DMS153 treated with DMSO at 0.1 percent for 48 hours (cell line): ENCODE measurements around the gene ACBD4.

Experiments
- DNase-seq: peaks from one replicate; lab custom pipeline; 2025; ENCODE audit not compliant: unreplicated experiment; lab: John Stamatoyannopoulos, UW

ACBD4 gene

GRCh38 chr17:45155029-45155428 is 19.5 kb downstream of the ACBD4 start:
- DNase-seq = no peak

DNA sequence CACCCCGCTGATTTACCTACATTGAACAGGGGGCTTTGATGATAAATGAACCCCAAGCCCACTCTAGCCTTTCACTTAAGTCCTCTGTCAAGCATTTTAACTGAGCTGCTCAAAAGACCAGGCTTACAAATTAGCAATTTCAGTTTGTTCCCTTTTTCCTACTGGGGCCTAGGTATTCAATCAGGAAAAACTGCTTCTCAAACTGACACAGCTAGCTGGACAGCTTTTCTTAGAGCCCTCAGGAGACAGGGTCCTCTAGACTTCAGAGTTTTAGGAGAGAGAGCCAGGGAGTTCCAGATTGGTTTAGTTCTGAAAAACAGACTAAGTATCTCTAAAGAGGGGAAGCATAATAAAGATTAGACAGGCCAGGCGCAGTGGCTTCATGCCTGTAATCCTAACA is 20.0 kb downstream of the ACBD4 start:
- no peak for DNase-seq

GRCh38 chr17:45156242-45156641 is 20.8 kb downstream of the ACBD4 start:
- no peak for DNase-seq

DNA sequence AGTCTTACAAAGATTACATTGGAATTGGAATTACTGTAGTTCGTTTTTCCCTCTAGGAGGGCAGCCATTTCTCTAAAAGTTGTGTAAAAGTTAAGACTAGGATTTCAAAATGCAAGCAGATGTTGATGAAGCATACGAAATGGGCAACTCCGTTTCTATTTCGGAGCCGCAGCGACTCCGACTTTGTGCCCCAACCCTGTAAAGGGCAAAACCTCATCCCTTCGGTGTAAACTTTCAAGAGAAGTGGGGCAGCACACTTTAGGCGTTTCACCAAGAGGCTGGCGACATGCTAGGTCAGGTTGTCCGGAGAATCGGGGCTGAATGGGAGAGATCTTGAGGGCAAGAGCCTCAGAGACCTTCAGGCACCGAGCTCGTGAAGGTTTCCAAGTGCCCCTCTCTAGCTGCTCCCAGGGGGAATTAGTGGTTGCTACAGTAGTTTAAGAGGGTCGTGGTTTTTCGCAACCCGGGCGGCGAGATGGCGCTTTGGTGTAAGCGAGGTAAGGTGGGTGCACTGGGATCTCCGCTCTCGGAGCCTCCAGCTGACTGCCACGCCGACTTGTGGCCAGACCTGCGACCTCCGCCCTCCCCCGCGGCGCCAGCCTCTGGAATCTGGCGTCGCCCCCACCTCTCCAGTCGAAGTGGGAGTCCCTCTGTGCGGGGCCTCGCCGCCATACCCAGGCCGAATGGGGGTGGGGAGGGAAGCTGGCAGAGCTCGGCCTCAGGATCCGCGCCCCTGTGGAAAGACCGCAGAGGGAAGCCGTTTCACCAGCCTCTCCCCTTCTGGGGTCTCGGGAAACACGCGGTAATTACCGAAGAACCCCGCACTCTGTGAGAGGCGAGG is 25.2 kb downstream of the ACBD4 start:
- DNase-seq = no peak

DNA sequence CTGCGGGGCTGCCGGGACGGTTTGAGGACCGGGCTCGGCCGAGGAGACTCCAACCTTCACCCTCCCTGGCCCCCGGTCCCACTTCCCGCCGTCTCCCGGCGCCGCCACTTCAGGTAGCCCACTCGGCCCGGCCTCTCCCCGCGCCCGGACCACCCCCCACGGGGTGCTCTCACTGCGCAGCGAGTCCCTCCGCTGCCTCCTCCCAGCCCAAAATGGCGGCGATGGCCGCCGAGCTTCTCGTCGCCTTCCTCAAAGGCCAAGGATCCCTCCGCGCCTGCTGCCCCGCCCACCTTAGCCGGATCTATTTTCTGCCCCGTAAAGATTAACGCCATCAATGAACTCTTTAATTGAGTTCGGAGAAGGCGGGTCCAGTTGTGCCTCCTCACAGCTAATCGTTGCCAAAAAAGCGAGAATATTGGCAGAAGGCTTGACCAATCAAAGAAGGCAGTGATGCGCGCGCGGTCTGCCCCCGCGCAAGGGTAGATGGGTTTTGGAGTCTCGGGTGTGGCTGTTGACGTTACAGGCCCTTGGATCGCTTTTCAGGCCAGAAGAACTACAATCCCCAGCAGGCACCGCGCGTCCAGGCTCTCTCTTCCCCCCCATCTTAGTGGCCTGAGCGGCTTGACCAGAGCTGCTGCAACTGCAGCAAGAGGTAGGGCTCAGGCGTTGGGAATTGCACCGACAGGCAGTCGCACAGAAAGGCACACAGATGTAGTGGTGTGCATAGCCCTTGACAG is 26.0 kb downstream of the ACBD4 start, which contains the start of gene HEXIM2:
Gene HEXIM2, plus strand, starts transcription at position 588 of the 737 bp plus-strand sequence. CDS start 919 bp downstream, outside the sequence.
- DNase-seq = peak; percentile 99

DNA sequence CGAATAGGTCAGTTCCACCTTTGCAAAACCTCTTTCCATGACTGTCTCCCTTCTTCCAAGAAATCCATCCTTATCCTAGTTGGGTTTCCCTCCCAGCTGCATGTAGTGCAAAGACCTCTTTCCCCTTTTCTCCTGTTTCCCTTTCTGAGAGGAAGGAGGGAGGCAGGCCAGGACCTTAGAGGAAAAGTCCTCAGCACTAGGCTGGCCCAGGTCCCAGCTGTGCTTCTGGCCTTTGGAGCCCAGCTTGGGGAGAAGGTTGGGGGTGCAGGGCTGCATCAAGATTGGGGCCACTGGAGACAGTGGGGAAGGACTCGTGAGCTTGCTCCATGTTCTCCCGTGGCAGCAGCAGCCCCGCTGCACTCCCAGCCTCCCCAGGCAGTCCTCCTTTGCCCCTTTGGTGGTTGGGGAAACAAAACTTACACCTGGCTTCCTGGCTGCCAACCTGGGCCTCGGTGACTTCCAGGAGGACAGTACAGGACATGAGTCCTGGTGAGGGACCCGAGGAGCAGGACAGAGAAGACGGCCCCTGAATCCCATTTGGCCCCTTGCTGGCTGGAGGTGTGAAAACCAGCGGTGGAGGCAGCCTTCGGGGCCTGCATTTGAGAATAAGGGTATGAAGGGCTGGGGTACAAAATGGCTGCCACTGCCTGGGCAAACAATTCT is 26.7 kb downstream of the ACBD4 start:
- DNase-seq = no peak

GRCh38 chr17:45164734-45165269 is 29.3 kb downstream of the ACBD4 start:
- no peak for DNase-seq

DNA sequence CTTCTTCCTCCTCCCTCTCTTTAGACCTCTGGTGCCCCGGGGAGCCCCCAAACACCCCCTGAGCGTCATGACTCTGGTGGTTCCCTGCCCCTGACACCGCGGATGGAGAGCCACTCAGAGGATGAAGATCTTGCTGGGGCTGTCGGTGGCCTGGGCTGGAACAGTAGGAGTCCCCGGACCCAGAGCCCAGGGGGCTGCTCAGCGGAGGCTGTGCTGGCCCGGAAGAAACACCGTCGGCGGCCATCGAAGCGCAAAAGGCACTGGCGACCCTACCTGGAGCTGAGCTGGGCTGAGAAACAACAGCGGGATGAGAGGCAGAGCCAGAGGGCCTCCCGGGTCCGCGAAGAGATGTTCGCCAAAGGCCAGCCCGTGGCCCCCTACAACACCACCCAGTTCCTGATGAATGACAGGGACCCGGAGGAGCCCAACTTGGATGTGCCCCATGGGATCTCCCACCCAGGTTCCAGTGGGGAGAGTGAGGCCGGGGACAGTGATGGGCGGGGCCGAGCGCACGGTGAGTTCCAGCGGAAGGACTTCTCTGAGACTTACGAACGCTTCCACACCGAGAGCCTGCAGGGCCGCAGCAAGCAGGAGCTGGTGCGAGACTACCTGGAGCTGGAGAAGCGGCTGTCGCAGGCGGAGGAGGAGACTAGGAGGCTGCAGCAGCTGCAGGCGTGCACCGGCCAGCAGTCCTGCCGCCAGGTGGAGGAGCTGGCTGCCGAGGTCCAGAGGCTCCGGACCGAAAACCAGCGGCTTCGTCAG is 33.7 kb downstream of the ACBD4 start:
- no peak for DNase-seq

DNA sequence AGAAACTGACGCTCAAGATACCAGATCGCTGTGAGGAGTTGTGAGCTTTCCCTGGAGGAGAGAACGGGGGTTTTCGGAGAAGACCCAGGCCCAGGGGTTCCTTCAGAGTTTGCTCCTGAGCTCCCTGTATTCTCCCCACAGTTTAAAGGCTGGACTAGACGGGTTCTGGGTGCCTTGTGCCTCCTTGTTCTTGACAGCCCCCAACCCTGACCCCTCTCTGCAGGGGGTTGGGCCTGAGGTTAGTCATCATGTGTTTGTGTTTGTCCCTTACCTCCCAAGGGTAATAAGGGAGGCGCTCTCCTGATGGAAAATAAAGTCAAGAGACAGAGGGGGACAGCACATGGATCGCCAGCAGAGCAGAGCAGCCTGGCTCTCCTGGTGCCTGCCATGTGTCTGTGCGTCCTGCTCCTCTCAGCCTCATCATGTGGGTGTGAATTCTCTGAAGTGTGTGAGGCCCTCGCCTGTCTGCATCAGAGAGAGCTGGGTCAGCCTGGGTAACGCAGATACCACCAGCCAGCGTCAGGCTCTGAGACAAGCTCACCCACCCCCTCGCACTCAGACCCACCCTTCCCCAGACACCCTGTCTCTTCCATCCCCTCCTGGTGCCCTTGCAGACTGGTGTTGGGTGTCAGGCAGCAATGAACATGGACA is 34.9 kb downstream of the ACBD4 start:
- no peak for DNase-seq

- DNase-seq = no peak
Observed at GRCh38 chr17:45170931-45171337, 35.4 kb downstream of the ACBD4 start.

GRCh38 chr17:45171338-45172231 is 36.1 kb downstream of the ACBD4 start:
- no peak for DNase-seq

DNA sequence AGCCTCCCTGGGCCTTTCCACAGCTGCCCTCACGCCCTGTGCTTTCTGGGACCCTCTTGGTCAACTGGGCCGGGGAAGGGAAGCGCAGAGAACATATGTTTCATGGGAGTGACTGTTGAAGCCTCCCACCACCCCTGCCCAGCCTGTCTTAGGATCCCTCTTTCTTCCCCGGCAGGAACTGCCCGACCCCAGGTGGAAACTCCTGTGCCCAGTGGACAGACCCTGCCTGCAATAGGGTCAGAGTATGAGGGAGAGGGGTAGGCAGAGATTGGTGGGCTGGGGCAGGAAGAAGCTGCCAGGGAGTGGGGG is 36.7 kb downstream of the ACBD4 start:
- DNase-seq = no peak

DNA sequence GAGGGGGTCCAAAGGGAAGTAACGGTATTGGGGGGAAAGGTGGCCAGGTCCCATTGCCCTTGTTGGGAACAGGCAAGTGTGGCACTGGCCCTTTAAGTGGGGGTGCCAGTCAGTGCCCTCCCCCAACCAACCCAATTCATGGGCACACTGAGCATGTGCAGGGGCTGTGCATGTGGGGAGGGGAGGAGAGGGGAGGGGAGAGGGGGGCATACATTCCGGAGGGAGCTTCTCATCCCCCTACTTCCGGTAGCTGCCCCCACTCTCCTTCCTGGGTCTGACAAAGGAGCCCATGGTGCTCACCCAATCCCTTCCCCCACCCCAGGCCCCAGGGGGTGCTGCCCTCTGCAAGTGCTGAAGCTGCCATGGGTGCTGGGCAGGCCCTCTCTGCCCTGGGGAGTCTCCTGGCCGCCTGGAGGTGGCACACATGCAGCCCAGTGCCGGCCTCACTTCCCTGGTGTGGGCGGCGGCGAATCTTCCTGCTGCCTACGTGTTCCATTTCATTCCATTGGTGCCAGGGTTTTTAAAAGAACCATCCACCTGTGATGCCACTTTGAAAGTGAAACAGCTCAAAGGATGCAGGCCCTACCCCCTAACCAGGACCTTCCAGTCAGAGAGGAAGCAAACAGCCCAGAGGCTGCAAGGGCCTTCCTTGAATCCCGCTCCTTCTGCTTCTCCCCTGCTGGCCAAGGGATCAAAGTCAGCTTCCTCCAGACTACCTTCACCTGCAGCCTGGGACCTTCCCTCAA is 37.2 kb downstream of the ACBD4 start:
- DNase-seq = no peak

DNA sequence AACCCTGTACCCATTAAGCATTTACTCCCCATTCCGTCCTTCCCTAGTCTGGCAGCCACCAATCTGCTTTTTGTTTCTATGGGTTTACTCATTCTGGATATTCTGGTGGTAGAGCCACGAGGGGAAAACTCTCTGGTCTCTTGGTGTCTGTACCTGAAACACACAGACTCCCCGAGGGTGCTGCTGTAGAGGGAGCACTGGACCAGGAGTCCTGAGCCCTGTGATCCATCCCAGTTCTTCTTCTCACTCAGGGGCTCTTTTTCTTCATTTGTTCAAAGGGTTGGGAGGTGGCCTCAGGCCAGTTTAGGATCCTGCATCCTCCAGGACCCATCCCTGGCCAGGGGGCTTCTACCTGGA is 40.2 kb downstream of the ACBD4 start:
- DNase-seq = no peak

GRCh38 chr17:45177563-45177962 is 42.1 kb downstream of the ACBD4 start:
- no peak for DNase-seq

DNA sequence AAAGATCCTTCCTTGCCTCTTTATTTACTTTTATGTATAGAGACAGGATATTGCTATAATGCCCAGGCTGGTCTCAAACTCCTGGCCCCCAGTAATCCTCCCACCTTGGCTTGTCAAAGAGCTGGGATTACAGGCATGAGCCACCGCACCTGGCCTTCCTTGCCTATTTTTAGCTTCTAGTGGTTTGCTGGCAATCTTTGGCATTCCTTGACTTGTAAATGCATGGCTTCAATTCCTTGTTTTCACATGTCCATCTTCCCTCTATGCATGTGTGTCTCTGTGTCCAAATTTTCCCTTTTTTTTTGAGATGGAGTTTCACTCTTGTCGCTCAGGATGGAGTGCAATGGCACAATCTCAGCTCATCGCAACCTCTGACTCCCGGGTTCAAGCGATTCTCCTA is 48.7 kb downstream of the ACBD4 start:
- DNase-seq = no peak

GRCh38 chr17:45186801-45187354 is 51.4 kb downstream of the ACBD4 start:
- no peak for DNase-seq

- no peak for DNase-seq
Observed at GRCh38 chr17:45189009-45189408, 53.5 kb downstream of the ACBD4 start.
